A549 (cell line): ENCODE data around the gene TMEM260. TPM values are rescaled to one million over a fixed set of nuclear protein-coding genes. Genes with fewer than 3 reads are reported as not detected.
A peak's percentile ranks its signal among the peaks of the same experiment; 100 is the strongest.

ENCODE experiments used
- ATAC-seq, 2 experiments: fragments of 200-7000 bp in 1 of 2; fragments of >200 bp in 1 of 2; cut with Nextera tagmentation in 1 of 2; cut with Tn5 transposase in 1 of 2; 3 replicates each; pipeline versions ENCODE4 v1.8.0 to v1.9.1; 2018 to 2020; ENCODE audit warnings: mild to moderate bottlenecking in 1 of 2, moderate library complexity in 1 of 2
- CTCF ChIA-PET: fragments of 300-600 bp; sonication (Branson Sonifier 250); formaldehyde crosslinking; extraction: SDS; loops from one replicate; lab custom pipeline; 2021; ENCODE audit warnings: antibody characterized with exemption, inconsistent platforms; lab: Yijun Ruan, JAX
- POLR2A ChIA-PET: fragments of 350-600 bp; formaldehyde crosslinking; extraction: SDS; loops from one replicate; lab custom pipeline; 2021; ENCODE audit warnings: antibody characterized with exemption, inconsistent platforms; lab: Yijun Ruan, JAX
- DNase-seq, 2 experiments: peaks; one replicate each; pipeline versions ENCODE4 v3.0.0 to v3.0.0-alpha.2; 2011 to 2016; ENCODE audit warnings: low read depth in 1 of 2, low spot score in 1 of 2
- FAIRE-seq: peaks from 2 replicates; lab custom pipeline; 2011; peaks lifted over from hg19 to GRCh38; lab: Jason Lieb, UNC
- H3K27ac ChIP-seq, 2 experiments: fragments of >200 bp; sonication (Bioruptor Twin); formaldehyde crosslinking; 3 replicates each; pipeline ENCODE4 v1.5.1; 2016 to 2017
- H3K4me1 ChIP-seq: fragments of >200 bp; sonication (Bioruptor Twin); formaldehyde crosslinking; 3 replicates; pipeline ENCODE4 v1.6.1; 2016
- H3K4me2 ChIP-seq: fragments of >200 bp; sonication (Bioruptor Twin); formaldehyde crosslinking; 3 replicates; pipeline ENCODE4 v1.6.1; 2016
- H3K4me3 ChIP-seq: fragments of >200 bp; sonication (Bioruptor Twin); formaldehyde crosslinking; 3 replicates; pipeline ENCODE4 v1.5.1; 2016
- H3K9me3 ChIP-seq: fragments of >200 bp; sonication (Bioruptor Twin); formaldehyde crosslinking; 3 replicates; pipeline ENCODE4 v1.6.1; 2016
- CBX2 ChIP-seq: fragments of 200-600 bp; sonication (generic); IDR thresholded peaks from 2 replicates; pipeline ENCODE4 v1.6.1; 2016; ENCODE audit warnings: low read depth, mild to moderate bottlenecking, borderline replicate concordance
- CBX8 ChIP-seq: fragments of 200-600 bp; sonication (generic); IDR thresholded peaks from 2 replicates; pipeline ENCODE4 v1.6.1; 2016
- CHD4 ChIP-seq: fragments of 200-600 bp; sonication (generic); IDR thresholded peaks from 2 replicates; pipeline ENCODE4 v1.6.1; 2016; ENCODE audit warnings: antibody characterized with exemption, mild to moderate bottlenecking, borderline replicate concordance
- EHMT2 ChIP-seq: fragments of 200-600 bp; sonication (generic); IDR thresholded peaks from 2 replicates; pipeline ENCODE4 v1.6.1; 2016; ENCODE audit warnings: antibody characterized with exemption, low read depth, mild to moderate bottlenecking, moderate library complexity
- ESRRA ChIP-seq: fragments of 150-350 bp; IDR thresholded peaks from 2 replicates; pipeline ENCODE4 v1.6.1; 2014; ENCODE audit warnings: mild to moderate bottlenecking, low read length, borderline replicate concordance
- FOSB ChIP-seq: fragments of 250-450 bp; sonication (Bioruptor Pico); IDR thresholded peaks from 2 replicates; pipeline ENCODE4 v1.5.0; 2020; ENCODE audit warnings: mild to moderate bottlenecking, moderate library complexity
- FOSL2 ChIP-seq, 2 experiments: fragments of 450-650 bp in 1 of 2; fragments of >200 bp in 1 of 2; sonication (Bioruptor Twin) in 1 of 2; formaldehyde crosslinking; IDR thresholded peaks; 2 replicates each; pipeline versions ENCODE4 v1.5.0 to v1.6.1; 2016 to 2020; ENCODE audit warnings: mild to moderate bottlenecking in 1 of 2, moderate library complexity in 1 of 2
- GATA3 ChIP-seq: IDR thresholded peaks from 2 replicates; pipeline ENCODE4 v1.6.1; 2012; ENCODE audit warnings: borderline replicate concordance
- HOXB13 ChIP-seq: fragments of 250-450 bp; sonication (Bioruptor Pico); IDR thresholded peaks from 2 replicates; pipeline ENCODE4 v1.5.0; 2020; ENCODE audit warnings: low read depth, mild to moderate bottlenecking, moderate library complexity
- HOXB5 ChIP-seq: fragments of 250-450 bp; sonication (Bioruptor Pico); IDR thresholded peaks from 2 replicates; pipeline ENCODE4 v1.5.0; 2020; ENCODE audit warnings: mild to moderate bottlenecking, moderate library complexity
- KDM5A ChIP-seq: fragments of 200-600 bp; sonication (generic); IDR thresholded peaks from 2 replicates; pipeline ENCODE4 v1.6.1; 2016; ENCODE audit warnings: antibody characterized with exemption, mild to moderate bottlenecking
- MAX ChIP-seq: IDR thresholded peaks from 2 replicates; pipeline ENCODE4 v1.6.1; 2012
- MAZ ChIP-seq: fragments of 150-350 bp; IDR thresholded peaks from 2 replicates; pipeline ENCODE4 v1.6.1; 2014; ENCODE audit warnings: antibody characterized with exemption, low read depth, low read length, borderline replicate concordance
- MYC ChIP-seq: IDR thresholded peaks from 2 replicates; pipeline ENCODE4 v1.6.1; 2012; ENCODE audit warnings: mild to moderate bottlenecking, inconsistent platforms, low read length, improper control_type of control experiment, borderline replicate concordance
- NPAS2 ChIP-seq: fragments of 250-450 bp; sonication (Bioruptor Pico); IDR thresholded peaks from 2 replicates; pipeline ENCODE4 v1.8.0; 2022; ENCODE audit warnings: mild to moderate bottlenecking, moderate library complexity, borderline replicate concordance
- POLR2A ChIP-seq: IDR thresholded peaks from 2 replicates; pipeline ENCODE4 v1.6.1; 2012; ENCODE audit warnings: mild to moderate bottlenecking, low read length
- POLR2AphosphoS2 ChIP-seq: conservative IDR thresholded peaks from 2 replicates; pipeline ENCODE4 v1.6.1; 2012; ENCODE audit warnings: low read length, improper control_type of control experiment, inconsistent platforms
- RCOR1 ChIP-seq: fragments of 150-350 bp; IDR thresholded peaks from 2 replicates; pipeline ENCODE4 v1.6.1; 2014; ENCODE audit warnings: antibody characterized with exemption, low read length, low read depth
- RFX5 ChIP-seq: fragments of 450-650 bp; IDR thresholded peaks from 2 replicates; pipeline ENCODE4 v1.7.1; 2014; ENCODE audit warnings: antibody characterized with exemption, mild to moderate bottlenecking, moderate library complexity
- TFCP2L1 ChIP-seq: fragments of 250-450 bp; sonication (Bioruptor Pico); IDR thresholded peaks from 2 replicates; pipeline ENCODE4 v1.5.0; 2021; ENCODE audit warnings: mild to moderate bottlenecking
- TP53 ChIP-seq: fragments of 250-450 bp; sonication (Bioruptor Pico); IDR thresholded peaks from 2 replicates; pipeline ENCODE4 v1.5.0; 2021; ENCODE audit warnings: mild to moderate bottlenecking, moderate library complexity
- USF2 ChIP-seq: fragments of 450-650 bp; IDR thresholded peaks from 2 replicates; pipeline ENCODE4 v1.6.1; 2014; ENCODE audit warnings: antibody characterized with exemption
- ZFP36 ChIP-seq: fragments of 450-650 bp; IDR thresholded peaks from 2 replicates; pipeline ENCODE4 v1.6.1; 2014; ENCODE audit warnings: borderline replicate concordance; ENCODE audit not compliant: partially characterized antibody
- ZSCAN20 ChIP-seq: fragments of 250-450 bp; sonication (Bioruptor Pico); IDR thresholded peaks from 2 replicates; pipeline ENCODE4 v1.8.0; 2022; ENCODE audit warnings: mild to moderate bottlenecking, moderate library complexity
- WGBS: methylation state at CpG from one replicate; pipeline ENCODE4 v1.1.6; 2017; ENCODE audit errors: missing lambda C conversion rate; 5-methylcytosine and 5-hydroxymethylcytosine counted together
- polyA plus RNA-seq, 4 experiments: library from polyadenylated mRNA; depleted of rRNA in 3 of 4; stranded (reverse); fragments of >200 nt; fragmentation: RNase III in 1 of 4; extraction: RNeasy Plus Mini Kit Qiagen cat#74134 plus additional on column Dnase treatment in 1 of 4; gene quantifications; 2 replicates in 3 of 4; 3 replicates in 1 of 4; pipeline ENCODE4 v1.2.3, GENCODE V29; 2011 to 2017
- TF ChIP-seq, protein P1 (sequence below): fragments of 250-450 bp; sonication (Bioruptor Pico); IDR thresholded peaks from 2 replicates; pipeline ENCODE4 v1.5.0; 2020; ENCODE audit warnings: low read depth, mild to moderate bottlenecking, moderate library complexity

Gene TMEM260
- polyA plus RNA-seq, 2 of the 4 experiments (the other 2 are of a cell fraction), result 6.1 to 17.6 TPM

DNA sequence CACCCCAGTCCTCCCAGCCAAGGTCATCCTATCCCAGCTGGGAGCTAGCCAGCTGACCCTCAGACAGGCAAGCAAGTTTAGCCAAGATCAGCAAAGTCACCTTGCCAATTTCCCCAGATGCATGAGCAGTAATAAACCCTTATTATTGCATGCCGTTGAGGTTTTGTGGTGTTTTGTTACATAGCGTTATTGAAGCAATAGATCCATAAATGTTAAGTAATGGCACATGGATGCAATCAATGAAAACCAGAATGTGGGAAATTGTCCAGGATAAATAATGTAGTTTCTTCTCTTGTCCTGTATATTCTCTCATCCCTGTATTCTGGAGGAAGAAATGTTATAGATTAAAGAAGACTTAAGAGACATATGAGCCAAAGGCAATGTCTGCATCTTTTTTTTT is 18.0 kb upstream of the TMEM260 start:
- Histone ChIP-seq H3K4me3 (no peak overlapping the region), H3K9me3 (peaks cover 8% of the 10 kb centered on the region; the same call in 1 of the 3 replicates), H3K27ac (no peak overlapping the region), H3K4me1 (no peaks in the 10 kb centered on the region), H3K4me2 (no peak overlapping the region)
- ATAC-seq (no peak), FAIRE-seq (peak; percentile 13), DNase-seq (no peak)
- POLR2A ChIA-PET, result interaction anchor here (0.7 kb wide), 1 partner anchor 18 kb away, joined by 3 read pairs; the partner anchor contains the start of gene TMEM260
- 45% methylated on average over 2 of the region's 2 CpGs for WGBS
- TF ChIP-seq KDM5A, result no peak
- TF ChIP-seq ZFP36, result no peak
- TF ChIP-seq FOSB (CRISPR knock-in tag), result no peak
- TF ChIP-seq MAZ, result no peak
- no peak for TF ChIP-seq CBX8
- TF ChIP-seq GATA3, result no peak
- CTCF ChIA-PET, result interaction anchor here (1.6 kb wide), 1 partner anchor 70 kb away, joined by 3 read pairs; no protein-coding TSS in a partner anchor

DNA sequence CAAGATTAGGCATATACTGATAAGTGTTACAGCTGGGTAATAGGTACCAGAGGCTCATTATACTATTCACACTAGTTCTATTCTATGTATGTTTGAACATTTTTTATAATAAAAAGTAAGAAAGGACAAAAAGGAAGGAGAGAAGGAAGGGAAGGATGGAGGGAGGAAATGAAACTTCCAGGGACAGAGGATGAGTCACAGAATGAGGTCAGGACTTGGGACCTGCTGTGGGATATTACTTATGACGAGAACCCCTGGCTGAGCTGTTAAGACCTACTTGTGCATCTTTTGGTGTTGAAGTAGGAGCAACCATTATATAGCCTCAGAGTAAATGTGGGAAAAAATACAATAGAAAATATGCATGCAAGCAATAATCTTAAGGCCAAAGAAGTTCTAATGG is 16.7 kb upstream of the TMEM260 start:
- Histone ChIP-seq H3K4me2 (no peak overlapping the region), H3K9me3 (peaks cover 8% of the 10 kb centered on the region; the same call in 1 of the 3 replicates), H3K4me1 (no peaks in the 10 kb centered on the region)
- POLR2A ChIA-PET, result no interaction called here
- no peak for ATAC-seq
- FAIRE-seq, result no peak
- TF ChIP-seq, protein P1, sequence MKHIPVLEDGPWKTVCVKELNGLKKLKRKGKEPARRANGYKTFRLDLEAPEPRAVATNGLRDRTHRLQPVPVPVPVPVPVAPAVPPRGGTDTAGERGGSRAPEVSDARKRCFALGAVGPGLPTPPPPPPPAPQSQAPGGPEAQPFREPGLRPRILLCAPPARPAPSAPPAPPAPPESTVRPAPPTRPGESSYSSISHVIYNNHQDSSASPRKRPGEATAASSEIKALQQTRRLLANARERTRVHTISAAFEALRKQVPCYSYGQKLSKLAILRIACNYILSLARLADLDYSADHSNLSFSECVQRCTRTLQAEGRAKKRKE (CRISPR knock-in tag), result no peak
- no peak for TF ChIP-seq USF2
- no peak for TF ChIP-seq CHD4
- no peak for TF ChIP-seq TFCP2L1 (CRISPR knock-in tag)
- no peak for TF ChIP-seq CBX2
- TF ChIP-seq RFX5, result no peak
- TF ChIP-seq KDM5A, result no peak
- TF ChIP-seq HOXB13 (CRISPR knock-in tag), result no peak
- TF ChIP-seq, all 56 proteins: peak for 0
- no peak for DNase-seq
- CTCF ChIA-PET, result interaction anchor here (1.6 kb wide), 1 partner anchor 72 kb away, joined by 3 read pairs; no protein-coding TSS in a partner anchor
- Histone ChIP-seq H3K27ac (no peak overlapping the region), H3K4me3 (no peak overlapping the region)
- WGBS, result 4% methylated on average over 1 of the region's 1 CpG

- ChIA-PET POLR2A (no interaction called here), CTCF (interaction anchor here (1.2 kb wide), 1 partner anchor 12 kb away, joined by 8 read pairs; no protein-coding TSS in a partner anchor)
- ATAC-seq (no peak), DNase-seq (no peak), FAIRE-seq (no peak)
- no peak overlapping the region for H3K4me2 ChIP-seq
- TF ChIP-seq HOXB5 (CRISPR knock-in tag) (no peak), EHMT2 (no peak), MYC (no peak), CBX2 (no peak)
- H3K4me1 ChIP-seq, result no peaks in the 10 kb centered on the region
- H3K4me3 ChIP-seq, result no peak overlapping the region
- H3K9me3 ChIP-seq, result peaks cover 8% of the 10 kb centered on the region; the same call in 1 of the 3 replicates
- no peak overlapping the region for H3K27ac ChIP-seq
These were observed 10.4 kb upstream of the TMEM260 start for GRCh38 chr14:56569174-56569573.

GRCh38 chr14:56570295-56570694 is 9.3 kb upstream of the TMEM260 start:
- 88% methylated on average over 1 of the region's 1 CpG for WGBS
- DNase-seq (no peak), FAIRE-seq (no peak), ATAC-seq (no peak)
- Histone ChIP-seq H3K9me3 (0 out of 3 replicates have a peak, but pooled peaks cover 2% of the 10 kb centered on the region), H3K4me2 (no peak overlapping the region), H3K4me3 (no peak overlapping the region), H3K4me1 (no peaks in the 10 kb centered on the region), H3K27ac (no peak overlapping the region)
- ChIA-PET CTCF (interaction anchor here (0.9 kb wide), 2 partner anchors 9 to 11 kb away, joined by 3 to 5 read pairs; partner anchors contain the start of gene TMEM260), POLR2A (interaction anchor here (1.0 kb wide), 1 partner anchor 9 kb away, joined by 6 read pairs; the partner anchor contains the start of gene TMEM260)
- TF ChIP-seq ESRRA (no peak), GATA3 (no peak), POLR2A (no peak), RCOR1 (no peak), HOXB13 (CRISPR knock-in tag) (no peak), CBX2 (no peak), NPAS2 (CRISPR knock-in tag) (no peak), CBX8 (no peak), POLR2AphosphoS2 (no peak), RFX5 (no peak), ZSCAN20 (no peak), ZFP36 (no peak), FOSL2 (IDR thresholded peaks at IDR 0.05) (no peak), FOSL2 (CRISPR knock-in tag; IDR thresholded peaks at IDR 0.05) (no peak), TP53 (CRISPR knock-in tag) (no peak), MAX (no peak)
- TF ChIP-seq, protein P1 (CRISPR knock-in tag), result no peak
